ENCODE data around the gene DOK1.
"Not testable (repeated sequence)": the region's sequence is repeated elsewhere in the genome, so short reads cannot be mapped to it uniquely, and the experiment has no call there.

The DOK1 gene

GRCh38 chr2:74552914-74553811 is 1.4 kb upstream of the DOK1 start:
- no peak overlapping the region for H3K9ac ChIP-seq (ENCODE audit: low read length)
- no peaks in the 10 kb centered on the region for H3K27me3 ChIP-seq (ENCODE audit: control insufficient read depth in 1 of 2, insufficient read depth in 2 of 2, low read length in 2 of 2)
- peak overlapping the region; percentile 81 to 84 for H3K4me3 ChIP-seq (ENCODE audit: low read depth in 1 of 2, low read length in 2 of 2)
- peaks cover 8% of the 10 kb centered on the region for H3K36me3 ChIP-seq (ENCODE audit: insufficient read depth, low read length)
- peaks cover 15% of the 10 kb centered on the region for H3K4me1 ChIP-seq (ENCODE audit: insufficient read depth, low read length)
- peak overlapping the region; percentile 42 for H3K27ac ChIP-seq (ENCODE audit: low read depth, low read length)
- H3K9me3 ChIP-seq (ENCODE audit: low read length): no peaks in the 10 kb centered on the region

- peaks cover 8% of the 10 kb centered on the region for H3K36me3 ChIP-seq (ENCODE audit: insufficient read depth, low read length)
- no peaks in the 10 kb centered on the region for H3K9me3 ChIP-seq (ENCODE audit: low read length)
- no peaks in the 10 kb centered on the region for H3K27me3 ChIP-seq (ENCODE audit: control insufficient read depth in 1 of 2, insufficient read depth in 2 of 2, low read length in 2 of 2)
- H3K9ac ChIP-seq (ENCODE audit: low read length): peak overlapping the region; percentile 67
- peak overlapping the region; percentile 61 for H3K27ac ChIP-seq (ENCODE audit: low read depth, low read length)
- peak overlapping the region; percentile 81 to 84 for H3K4me3 ChIP-seq (ENCODE audit: low read depth in 1 of 2, low read length in 2 of 2)
- H3K4me1 ChIP-seq (ENCODE audit: insufficient read depth, low read length): peaks cover 2% of the 10 kb centered on the region
These were observed 456 bp downstream of the DOK1 start for GRCh38 chr2:74554820-74555531.

GRCh38 chr2:74555610-74556103 is 1.1 kb downstream of the DOK1 start:
- peaks cover 8% of the 10 kb centered on the region for H3K36me3 ChIP-seq (ENCODE audit: insufficient read depth, low read length)

GRCh38 chr2:74556159-74556558 is 1.6 kb downstream of the DOK1 start:
- Histone ChIP-seq H3K9ac (ENCODE audit: low read length) (no peak overlapping the region), H3K27me3 (ENCODE audit: control insufficient read depth in 1 of 2, insufficient read depth in 2 of 2, low read length in 2 of 2) (no peaks in the 10 kb centered on the region), H3K36me3 (ENCODE audit: insufficient read depth, low read length) (peaks cover 8% of the 10 kb centered on the region), H3K4me3 (ENCODE audit: low read depth in 1 of 2, low read length in 2 of 2) (no peak overlapping the region), H3K27ac (ENCODE audit: low read depth, low read length) (no peak overlapping the region), H3K4me1 (ENCODE audit: insufficient read depth, low read length) (no peaks in the 10 kb centered on the region), H3K9me3 (ENCODE audit: low read length) (no peaks in the 10 kb centered on the region)

More at GRCh38 chr2:74555610-74556103, 1.1 kb downstream of the DOK1 start:
- no peak overlapping the region for H3K9ac ChIP-seq (ENCODE audit: low read length)
- no peaks in the 10 kb centered on the region for H3K4me1 ChIP-seq (ENCODE audit: insufficient read depth, low read length)
- no peaks in the 10 kb centered on the region for H3K9me3 ChIP-seq (ENCODE audit: low read length)
- H3K4me3 ChIP-seq (ENCODE audit: low read depth in 1 of 2, low read length in 2 of 2): peak overlapping the region in 1 of 2 donors; percentile 81
- H3K27me3 ChIP-seq (ENCODE audit: control insufficient read depth in 1 of 2, insufficient read depth in 2 of 2, low read length in 2 of 2): no peaks in the 10 kb centered on the region
- peak overlapping the region; percentile 61 for H3K27ac ChIP-seq (ENCODE audit: low read depth, low read length)

- H3K4me1 ChIP-seq (ENCODE audit: insufficient read depth, low read length): no peaks in the 10 kb centered on the region
- no peak overlapping the region for H3K4me3 ChIP-seq (ENCODE audit: low read depth in 1 of 2, low read length in 2 of 2)
- no peaks in the 10 kb centered on the region for H3K9me3 ChIP-seq (ENCODE audit: low read length)
- peaks cover 8% of the 10 kb centered on the region for H3K36me3 ChIP-seq (ENCODE audit: insufficient read depth, low read length)
- H3K27me3 ChIP-seq (ENCODE audit: control insufficient read depth in 1 of 2, insufficient read depth in 2 of 2, low read length in 2 of 2): no peaks in the 10 kb centered on the region
- H3K9ac ChIP-seq (ENCODE audit: low read length): no peak overlapping the region
- no peak overlapping the region for H3K27ac ChIP-seq (ENCODE audit: low read depth, low read length)
These were observed 2.4 kb downstream of the DOK1 start for GRCh38 chr2:74556831-74557370.

GRCh38 chr2:74558284-74559230 is 4.0 kb downstream of the DOK1 start:
- Histone ChIP-seq H3K36me3 (ENCODE audit: insufficient read depth, low read length) (peaks cover 8% of the 10 kb centered on the region), H3K27ac (ENCODE audit: low read depth, low read length) (no peak overlapping the region), H3K27me3 (ENCODE audit: control insufficient read depth in 1 of 2, insufficient read depth in 2 of 2, low read length in 2 of 2) (no peaks in the 10 kb centered on the region), H3K9ac (ENCODE audit: low read length) (no peak overlapping the region), H3K4me3 (ENCODE audit: low read depth in 1 of 2, low read length in 2 of 2) (no peak overlapping the region), H3K9me3 (ENCODE audit: low read length) (no peaks in the 10 kb centered on the region), H3K4me1 (ENCODE audit: insufficient read depth, low read length) (no peaks in the 10 kb centered on the region)

- no peaks in the 10 kb centered on the region for H3K27me3 ChIP-seq (ENCODE audit: control insufficient read depth in 1 of 2, insufficient read depth in 2 of 2, low read length in 2 of 2)
- H3K4me1 ChIP-seq (ENCODE audit: insufficient read depth, low read length): no peaks in the 10 kb centered on the region
- no peak overlapping the region for H3K27ac ChIP-seq (ENCODE audit: low read depth, low read length)
- no peak overlapping the region for H3K9ac ChIP-seq (ENCODE audit: low read length)
- H3K4me3 ChIP-seq (ENCODE audit: low read depth in 1 of 2, low read length in 2 of 2): no peak overlapping the region
- H3K36me3 ChIP-seq (ENCODE audit: insufficient read depth, low read length): peaks cover 8% of the 10 kb centered on the region
- no peaks in the 10 kb centered on the region for H3K9me3 ChIP-seq (ENCODE audit: low read length)
These were observed 5.4 kb downstream of the DOK1 start for GRCh38 chr2:74559912-74560311.

- no peak overlapping the region for H3K4me3 ChIP-seq (ENCODE audit: low read depth in 1 of 2, low read length in 2 of 2)
- H3K4me1 ChIP-seq (ENCODE audit: insufficient read depth, low read length): no peaks in the 10 kb centered on the region
- no peaks in the 10 kb centered on the region for H3K27me3 ChIP-seq (ENCODE audit: control insufficient read depth in 1 of 2, insufficient read depth in 2 of 2, low read length in 2 of 2)
- peaks cover 8% of the 10 kb centered on the region for H3K36me3 ChIP-seq (ENCODE audit: insufficient read depth, low read length)
- no peak overlapping the region for H3K9ac ChIP-seq (ENCODE audit: low read length)
- no peaks in the 10 kb centered on the region for H3K9me3 ChIP-seq (ENCODE audit: low read length)
- H3K27ac ChIP-seq (ENCODE audit: low read depth, low read length): no peak overlapping the region
These were observed 6.1 kb downstream of the DOK1 start for GRCh38 chr2:74560591-74560990.

GRCh38 chr2:74561022-74561421 is 6.5 kb downstream of the DOK1 start:
- H3K9me3 ChIP-seq (ENCODE audit: low read length); H3K4me3 ChIP-seq (ENCODE audit: low read depth in 1 of 2, low read length in 2 of 2); H3K27ac ChIP-seq (ENCODE audit: low read depth, low read length); H3K27me3 ChIP-seq (ENCODE audit: control insufficient read depth in 1 of 2, insufficient read depth in 2 of 2, low read length in 2 of 2); H3K9ac ChIP-seq (ENCODE audit: low read length); H3K36me3 ChIP-seq (ENCODE audit: insufficient read depth, low read length); H3K4me1 ChIP-seq (ENCODE audit: insufficient read depth, low read length): not testable (repeated sequence)

GRCh38 chr2:74562126-74562775 is 7.7 kb downstream of the DOK1 start:
- Histone ChIP-seq H3K27me3 (ENCODE audit: control insufficient read depth in 1 of 2, insufficient read depth in 2 of 2, low read length in 2 of 2) (no peaks in the 10 kb centered on the region), H3K9ac (ENCODE audit: low read length) (no peak overlapping the region), H3K9me3 (ENCODE audit: low read length) (no peaks in the 10 kb centered on the region), H3K4me1 (ENCODE audit: insufficient read depth, low read length) (no peaks in the 10 kb centered on the region), H3K4me3 (ENCODE audit: low read depth in 1 of 2, low read length in 2 of 2) (no peak overlapping the region), H3K27ac (ENCODE audit: low read depth, low read length) (no peak overlapping the region), H3K36me3 (ENCODE audit: insufficient read depth, low read length) (no peaks in the 10 kb centered on the region)

Data from muscle layer of colon (tissue), 2 donors.